PC-3 (cell line): ENCODE data around the gene S100A16. TPM values are rescaled to one million over a fixed set of nuclear protein-coding genes. Genes with fewer than 3 reads are reported as not detected.
A peak's percentile ranks its signal among the peaks of the same experiment; 100 is the strongest.

Experiments
- ATAC-seq: fragments of 200-7000 bp; cut with Tn5 transposase; 2 replicates; pipeline ENCODE4 v1.9.1; 2020; ENCODE audit warnings: mild to moderate bottlenecking, moderate library complexity
- Bru-seq: library from RNA; stranded (reverse); fragments of 400-500 nt; gene quantifications from one replicate; lab custom pipeline; 2021; lab: Mats Ljungman, UMichigan
- BruChase-seq, 2 experiments: library from RNA; stranded (reverse); fragments of 400-500 nt; gene quantifications; one replicate each; lab custom pipeline; 2021; lab: Mats Ljungman, UMichigan
- BruUV-seq: library from RNA; stranded (reverse); fragments of 400-500 nt; replicated peaks from 2 replicates; lab custom pipeline; 2021; lab: Mats Ljungman, UMichigan
- CTCF ChIA-PET: fragments of 300-600 bp; sonication (Branson Sonifier 250); formaldehyde crosslinking; loops from one replicate; lab custom pipeline; 2022; ENCODE audit warnings: antibody characterized with exemption; lab: Charles Lee
- POLR2A ChIA-PET: fragments of 300-600 bp; sonication (Branson Sonifier 250); formaldehyde crosslinking; loops from one replicate; lab custom pipeline; 2022; ENCODE audit warnings: antibody characterized with exemption; ENCODE audit not compliant: unreplicated experiment; lab: Charles Lee
- DNase-seq: peaks from one replicate; pipeline ENCODE4 v3.0.0-alpha.2; 2015
- H2AFZ ChIP-seq: fragments of 300-600 bp; sonication (generic); 2 replicates; pipeline ENCODE4 v1.6.0; 2016; ENCODE audit warnings: antibody characterized with exemption, low read length
- H3F3A ChIP-seq: fragments of 300-600 bp; sonication (generic); one replicate; pipeline ENCODE4 v1.6.0; 2017; ENCODE audit warnings: antibody characterized with exemption, low read length, control low read depth, mild to moderate bottlenecking; ENCODE audit not compliant: unreplicated experiment
- H3K27ac ChIP-seq: fragments of 300-600 bp; sonication (generic); 2 replicates; pipeline ENCODE4 v1.5.1; 2016; ENCODE audit warnings: mild to moderate bottlenecking, low read length
- H3K27me3 ChIP-seq: fragments of 300-600 bp; sonication (generic); 2 replicates; pipeline ENCODE4 v1.6.1; 2016; ENCODE audit warnings: low read length, mixed read lengths
- H3K36me3 ChIP-seq: fragments of 300-600 bp; sonication (generic); 2 replicates; pipeline ENCODE4 v1.6.1; 2016; ENCODE audit warnings: low read depth, mixed run types, low read length, mixed read lengths
- H3K4me1 ChIP-seq: fragments of 300-600 bp; sonication (generic); 2 replicates; pipeline ENCODE4 v1.5.1; 2016; ENCODE audit warnings: low read length; ENCODE audit not compliant: insufficient read depth
- H3K4me2 ChIP-seq: fragments of 300-600 bp; sonication (generic); 2 replicates; pipeline ENCODE4 v1.6.0; 2016; ENCODE audit warnings: low read length
- H3K4me3 ChIP-seq: fragments of 300-600 bp; sonication (generic); 2 replicates; pipeline ENCODE4 v1.5.1; 2016; ENCODE audit warnings: mild to moderate bottlenecking, low read length, mixed read lengths
- H3K79me2 ChIP-seq: fragments of 300-600 bp; sonication (generic); 2 replicates; pipeline ENCODE4 v1.6.1; 2017; ENCODE audit warnings: low read length, mixed read lengths
- H3K9ac ChIP-seq: fragments of 300-600 bp; sonication (generic); 2 replicates; pipeline ENCODE4 v1.6.0; 2016; ENCODE audit warnings: mild to moderate bottlenecking, low read length
- H3K9me2 ChIP-seq: fragments of 300-600 bp; sonication (generic); replicated peaks from 2 replicates; pipeline ENCODE4 v1.6.1; 2016; ENCODE audit warnings: mixed run types, low read length, mixed read lengths
- H3K9me3 ChIP-seq: fragments of 300-600 bp; sonication (generic); 2 replicates; pipeline ENCODE4 v1.6.1; 2016; ENCODE audit warnings: low read length, mixed read lengths
- H4K20me1 ChIP-seq: fragments of 300-600 bp; sonication (generic); 2 replicates; pipeline ENCODE4 v1.6.1; 2016; ENCODE audit warnings: low read length, mixed read lengths
- CTCF ChIP-seq: fragments of 300-600 bp; sonication (generic); conservative IDR thresholded peaks from 2 replicates; pipeline ENCODE4 v1.5.1; 2017; ENCODE audit warnings: antibody characterized with exemption, low read depth, mild to moderate bottlenecking, low read length
- EZH2 ChIP-seq: fragments of 300-600 bp; sonication (generic); IDR thresholded peaks from one replicate; pipeline ENCODE4 v1.6.1; 2017; ENCODE audit warnings: antibody characterized with exemption, mild to moderate bottlenecking, low read length; ENCODE audit not compliant: unreplicated experiment
- EZH2phosphoT487 ChIP-seq: fragments of 300-600 bp; sonication (generic); IDR thresholded peaks from 2 replicates; pipeline ENCODE4 v1.6.1; 2018; ENCODE audit warnings: mild to moderate bottlenecking, antibody characterized with exemption, low read length, borderline replicate concordance
- intact Hi-C: fragments of 100-400 bp; cut with micrococcal nuclease; formaldehyde crosslinking; loops from 2 replicates; pipeline ENCODE4 v1.9.0; 2023
- long read RNA-seq: library from polyadenylated mRNA; unstranded; transcript quantifications from one replicate; pipeline ENCODE4 v2.0.0, GENCODE V29; 2021; ENCODE audit not compliant: unreplicated experiment
- total RNA-seq: library from RNA; depleted of rRNA; stranded (reverse); fragments of >200 nt; gene quantifications from 2 replicates; pipeline ENCODE4 v1.2.3, GENCODE V29; 2014; rRNA removed

S100A16 gene, protein sequence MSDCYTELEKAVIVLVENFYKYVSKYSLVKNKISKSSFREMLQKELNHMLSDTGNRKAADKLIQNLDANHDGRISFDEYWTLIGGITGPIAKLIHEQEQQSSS
- total RNA-seq (1,254 and 1,288 TPM in 2 replicates), Bru-seq, nascent RNA (percentile 99 among the genes with signal in this experiment), BruChase-seq, experiment 1, labeled RNA remaining after a 6-hour chase (percentile 100 among the genes with signal in this experiment), BruChase-seq, experiment 2, labeled RNA remaining after a 2-hour chase (percentile 99 among the genes with signal in this experiment)
- long read RNA-seq, transcript S100A16-204 (3 exons, 1,118 nt): major isoform, 802 of 955 reads
- long read RNA-seq, transcript S100A16-203 (3 exons, 956 nt): minor isoform, 54 of 955 reads
- long read RNA-seq, partial matches to known transcripts: 11 of 955 reads
- long read RNA-seq, other reads (novel, unspliced or antisense): 82 of 955 reads

DNA sequence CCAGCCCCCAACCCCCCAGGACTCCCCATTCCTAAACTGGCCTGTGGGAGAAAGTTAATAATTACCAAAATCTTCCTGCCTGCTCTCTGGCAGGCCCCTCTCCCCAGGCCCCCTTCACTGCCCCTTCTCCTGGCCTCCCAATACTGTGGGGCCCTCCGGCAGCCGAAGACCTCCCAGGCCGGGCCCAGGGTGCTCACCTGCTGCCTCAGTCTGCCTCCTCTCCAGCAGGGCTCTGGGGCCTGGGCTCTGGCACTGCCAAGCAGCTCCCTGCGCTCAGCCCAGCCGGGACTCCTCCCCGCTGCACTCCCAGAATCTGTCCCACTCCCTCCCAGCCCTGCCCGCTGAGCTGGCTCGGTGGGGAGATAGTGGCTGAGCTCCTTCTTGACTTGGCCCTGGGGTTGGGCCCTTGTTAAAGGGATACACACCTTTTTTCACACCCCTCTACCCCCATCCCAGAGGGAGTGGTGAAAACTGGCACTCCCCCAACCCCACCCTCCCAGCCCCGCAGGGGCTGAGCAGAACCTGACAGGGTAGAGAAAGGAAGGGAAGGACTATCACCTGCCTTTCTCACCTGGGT lies at the start of gene S100A16:
Gene S100A16 (minus strand): TSS at position 383 of the 577 bp plus-strand sequence. CDS start 4,986 bp downstream, outside the sequence.
- BruUV-seq: no TSS peak
- Histone ChIP-seq H2AFZ (no peak within 1 kb of the TSS), H3K9ac (peak within 1 kb of the TSS; percentile 97), H3K4me3 (peak within 1 kb of the TSS; percentile 93), H3K79me2 (peaks cover 85% of the 10 kb centered on the region), H3K27me3 (no peaks in the 10 kb centered on the region), H3K9me3 (no peaks in the 10 kb centered on the region), H3K9me2 (no peaks in the 10 kb centered on the region), H3K4me2 (peak within 1 kb of the TSS; percentile 88), H4K20me1 (no peaks in the 10 kb centered on the region), H3K27ac (peak within 1 kb of the TSS; percentile 100), H3F3A (peaks cover 27% of the 10 kb centered on the region), H3K4me1 (peaks cover 77% of the 10 kb centered on the region), H3K36me3 (peaks cover 10% of the 10 kb centered on the region)
- DNase-seq (peak; percentile 95), ATAC-seq (peak; percentile 32)
- POLR2A ChIA-PET: interaction anchor here (0.5 to 1.8 kb wide), 19 partner anchors 8 to 600 kb away, joined by 3 to 25 read pairs (median 4); partner anchors contain the start of genes CHTOP, S100A13 and S100A6
- CTCF ChIA-PET: interaction anchor here (0.5 to 2.6 kb wide), 8 partner anchors 14 to 934 kb away, joined by 3 to 17 read pairs (median 4); partner anchors contain the start of genes CHTOP and S100A13
- intact Hi-C loops: loop anchor here (2.0 kb wide), 1 partner anchor 14 kb away; the partner anchor contains the start of gene S100A13
- no peak for TF ChIP-seq EZH2
- no peak for TF ChIP-seq EZH2phosphoT487

- Histone ChIP-seq H3K9me3 (no peaks in the 10 kb centered on the region), H3K4me1 (peaks cover 14% of the 10 kb centered on the region; the same call in 1 of the 2 replicates), H4K20me1 (no peaks in the 10 kb centered on the region), H3K27me3 (no peaks in the 10 kb centered on the region), H3K4me3 (no peak overlapping the region), H3K36me3 (peaks cover 65% of the 10 kb centered on the region), H3K79me2 (peaks cover 28% of the 10 kb centered on the region), H3K9ac (no peak overlapping the region), H2AFZ (no peak overlapping the region), H3K9me2 (no peaks in the 10 kb centered on the region), H3F3A (peaks cover 22% of the 10 kb centered on the region), H3K27ac (no peak overlapping the region), H3K4me2 (no peak overlapping the region)
- intact Hi-C loops: no loop called here
- ChIA-PET CTCF (no interaction called here), POLR2A (no interaction called here)
- TSS peak; percentile 34 for BruUV-seq
- ATAC-seq (no peak), DNase-seq (no peak)
- TF ChIP-seq EZH2phosphoT487: no peak
- TF ChIP-seq CTCF: no peak
- no peak for TF ChIP-seq EZH2
Observed at GRCh38 chr1:153662269-153662668, 49.3 kb upstream of the S100A16 start.

DNA sequence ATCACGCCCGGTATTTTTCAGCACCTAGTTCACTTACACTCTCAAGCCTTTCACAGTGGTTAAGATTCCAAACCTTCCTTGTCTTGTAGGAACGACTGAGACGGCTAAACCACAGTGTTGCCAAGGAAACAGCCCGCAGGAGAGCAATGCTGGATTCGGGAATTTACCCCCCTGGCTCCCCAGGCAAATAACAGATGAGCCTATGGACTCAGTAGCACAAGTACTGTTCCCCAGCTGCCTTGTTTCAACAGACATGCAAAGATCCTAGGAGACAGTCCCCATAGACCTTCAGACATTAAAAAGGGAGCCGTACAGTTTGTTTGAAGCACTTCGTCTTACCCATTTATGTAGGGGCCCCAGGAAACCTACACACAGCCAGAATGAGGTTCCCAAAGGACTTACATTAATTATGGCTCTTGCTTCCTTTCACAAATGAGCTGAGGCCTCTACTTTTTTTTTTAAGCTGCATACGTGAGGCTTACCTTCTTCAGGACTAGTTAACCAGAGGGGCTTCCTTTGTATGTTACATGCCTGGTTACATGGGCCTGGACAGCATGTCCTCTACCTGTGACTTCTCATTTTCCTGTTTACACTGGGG lies 48.3 kb upstream of the S100A16 start:
- Histone ChIP-seq H3K4me1 (peaks cover 14% of the 10 kb centered on the region; the same call in 1 of the 2 replicates), H3K4me2 (no peak overlapping the region), H3K79me2 (peaks cover 17% of the 10 kb centered on the region), H3K27me3 (no peaks in the 10 kb centered on the region), H3F3A (peaks cover 22% of the 10 kb centered on the region), H2AFZ (no peak overlapping the region), H3K9me2 (no peaks in the 10 kb centered on the region), H3K4me3 (no peak overlapping the region), H3K9me3 (no peaks in the 10 kb centered on the region), H3K36me3 (peaks cover 55% of the 10 kb centered on the region), H3K9ac (no peak overlapping the region), H4K20me1 (no peaks in the 10 kb centered on the region), H3K27ac (no peak overlapping the region)
- DNase-seq (no peak), ATAC-seq (no peak)
- CTCF ChIA-PET: no interaction called here
- BruUV-seq: no TSS peak
- intact Hi-C loops: no loop called here
- TF ChIP-seq EZH2phosphoT487 (no peak), CTCF (no peak), EZH2 (no peak)
- POLR2A ChIA-PET: no interaction called here
